Activated CD8-positive, alpha-beta memory T cell treated with anti-CD3 and anti-CD28 coated beads for 24 hours (primary cell): ENCODE data around the gene BRCC3.
A peak's percentile ranks its signal among the peaks of the same experiment; 100 is the strongest.
"Not testable (repeated sequence)": the region's sequence is repeated elsewhere in the genome, so short reads cannot be mapped to it uniquely, and the experiment has no call there.

Experiments used
- DNase-seq: peaks from one replicate; pipeline ENCODE4 v3.0.0-alpha.2; 2020

The BRCC3 gene

DNA sequence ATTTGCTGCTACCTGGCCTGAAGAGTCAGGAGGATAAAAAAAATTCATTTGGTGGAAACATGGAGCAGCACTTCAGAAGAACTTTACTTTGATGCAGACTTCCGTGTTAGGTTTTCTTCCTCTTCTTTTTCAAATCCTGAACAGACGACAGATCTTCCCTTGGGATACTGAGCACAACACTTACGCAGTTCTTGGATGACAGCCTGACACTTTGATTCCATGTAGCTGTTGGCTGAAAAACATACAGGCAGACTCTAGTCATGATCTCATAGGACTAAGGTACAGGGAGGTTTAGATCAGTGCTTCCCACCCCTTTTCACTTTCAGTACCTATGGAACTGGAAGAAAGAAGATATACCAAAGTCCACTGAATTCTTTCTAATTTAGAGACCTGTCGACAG, 9.5 kb upstream of the BRCC3 start:
- no peak for DNase-seq

DNA sequence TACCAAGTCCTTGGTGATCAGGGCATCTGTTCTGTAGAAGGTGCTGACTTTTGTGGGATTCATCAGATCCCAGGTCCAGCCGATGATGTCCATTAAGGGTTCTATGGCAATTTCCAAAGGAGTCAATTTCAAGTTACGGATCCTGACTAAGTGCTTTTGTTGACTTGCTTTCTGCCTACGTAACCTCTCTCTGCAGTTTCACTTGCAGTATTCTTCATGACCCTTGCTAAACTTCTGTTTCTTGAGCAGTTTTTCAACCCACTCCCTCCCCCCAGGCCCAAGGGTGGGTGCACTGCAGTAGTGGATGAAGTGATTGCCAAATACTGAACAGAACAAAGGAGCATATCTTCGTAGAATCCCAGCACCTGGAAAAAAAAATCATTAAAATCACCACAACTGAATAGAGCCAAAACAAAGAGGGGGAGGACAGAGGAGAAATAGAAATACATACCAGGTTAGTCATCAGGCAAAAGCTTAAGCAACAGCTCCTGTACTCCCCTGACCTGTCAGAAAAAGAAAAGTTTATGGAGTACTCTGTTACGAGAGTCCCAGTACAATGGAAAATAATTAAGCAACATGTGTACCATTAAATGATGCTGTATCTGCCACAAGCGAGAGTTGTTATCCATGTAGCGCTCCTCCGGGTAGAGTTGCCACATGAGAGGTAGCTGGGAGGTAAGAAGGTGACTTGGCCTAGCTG, 6.1 kb upstream of the BRCC3 start:
- no peak for DNase-seq

DNA sequence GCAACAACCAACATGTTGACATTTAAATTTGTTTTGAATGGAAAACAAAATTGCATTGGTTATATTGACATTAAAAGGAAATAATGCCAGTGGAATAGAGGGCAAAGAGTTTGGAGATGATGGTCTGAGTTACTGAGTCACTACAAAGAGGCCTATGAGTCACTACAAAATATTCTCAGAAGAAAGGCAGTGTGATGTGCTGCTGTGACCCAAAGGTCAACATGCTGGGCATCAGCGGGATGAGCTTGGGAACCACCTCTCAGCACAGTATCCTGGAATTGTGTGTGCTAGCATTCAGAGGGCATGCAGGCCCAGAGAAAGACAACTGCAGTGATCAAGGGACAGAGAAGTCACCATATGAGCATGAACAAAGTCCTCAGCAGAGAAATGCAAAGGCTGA, 3.1 kb upstream of the BRCC3 start:
- no peak for DNase-seq

DNA sequence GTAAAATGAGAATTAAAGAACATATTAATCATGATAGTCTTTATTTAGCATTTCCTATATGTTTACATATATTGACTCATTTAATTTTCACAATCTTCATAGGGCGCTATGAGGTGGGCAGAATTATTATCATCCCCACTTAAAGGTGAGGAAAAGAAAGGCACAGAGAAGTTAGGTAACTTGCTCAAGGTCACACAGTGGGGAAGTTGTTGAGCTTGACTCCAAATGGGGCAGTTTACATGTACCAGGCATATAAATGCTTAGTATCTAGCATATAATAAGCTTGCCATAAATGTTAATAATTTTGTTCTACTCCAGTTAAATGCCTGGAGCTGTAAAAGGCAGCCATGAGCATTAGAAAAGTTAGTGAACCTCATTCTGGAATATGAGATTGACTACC, 1.9 kb upstream of the BRCC3 start:
- no peak for DNase-seq

DNA sequence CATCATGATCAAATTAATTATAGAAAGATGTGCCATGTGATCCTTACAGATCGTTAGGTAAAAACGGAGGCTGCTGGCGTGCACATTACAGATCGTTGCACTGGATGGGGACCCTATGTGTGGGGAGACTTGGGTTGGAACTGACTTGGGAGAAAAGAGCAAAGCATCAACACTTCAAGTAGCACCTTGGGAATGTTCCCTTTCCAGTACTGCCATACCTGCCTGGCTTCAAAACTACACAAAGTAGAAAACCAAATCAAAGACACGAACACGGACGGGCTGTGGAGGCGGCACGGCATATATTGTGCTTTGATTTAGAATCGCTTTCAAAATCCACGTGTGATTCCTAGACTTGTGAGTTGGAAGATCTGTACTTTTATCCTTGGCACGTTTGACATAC, 1.3 kb upstream of the BRCC3 start:
- no peak for DNase-seq

DNA sequence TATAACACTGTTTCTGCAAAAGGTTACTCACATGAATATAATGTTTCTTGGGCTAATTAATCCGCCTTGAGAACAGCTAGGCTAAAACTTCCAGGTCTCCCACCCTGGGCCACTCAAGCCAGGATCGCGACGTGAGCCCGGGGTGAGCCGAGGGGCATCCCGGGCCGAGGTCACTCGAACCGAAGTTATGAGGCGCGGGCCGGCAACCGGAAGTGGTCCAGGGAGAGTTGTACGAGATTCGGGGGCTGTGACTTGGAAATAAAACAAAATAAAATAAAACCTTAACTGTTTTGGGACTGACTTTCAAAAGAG, 689 bp upstream of the BRCC3 start:
- no peak for DNase-seq

DNA sequence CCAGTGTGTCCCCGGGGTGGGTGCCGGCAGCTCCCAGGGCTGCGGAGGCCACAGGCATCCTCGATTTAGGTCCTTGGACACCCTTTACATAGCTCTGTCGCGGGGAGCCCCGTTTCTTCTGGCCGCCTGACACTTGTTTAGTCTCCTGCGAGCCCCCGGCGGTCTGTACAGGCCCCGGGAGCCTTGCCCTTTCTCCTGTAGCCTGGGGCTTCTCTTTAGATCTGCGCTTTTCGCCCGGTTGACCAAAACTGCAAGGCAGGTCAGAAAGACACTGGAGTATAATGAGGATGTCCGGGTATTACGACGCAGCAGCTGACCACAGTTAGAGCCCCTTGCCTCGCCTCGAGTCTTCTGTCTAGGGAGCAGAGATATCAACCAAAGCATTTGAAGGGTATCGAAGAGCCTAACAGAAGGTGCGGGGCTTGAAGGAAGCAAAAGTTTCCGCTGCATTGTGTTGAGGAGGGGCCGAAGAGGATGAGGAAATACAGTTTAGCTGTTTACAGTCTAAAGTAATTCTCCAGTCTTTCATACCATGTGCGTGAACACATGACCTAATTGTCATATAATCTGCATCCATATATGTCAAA, 479 bp downstream of the BRCC3 start:
- DNase-seq: no peak

DNA sequence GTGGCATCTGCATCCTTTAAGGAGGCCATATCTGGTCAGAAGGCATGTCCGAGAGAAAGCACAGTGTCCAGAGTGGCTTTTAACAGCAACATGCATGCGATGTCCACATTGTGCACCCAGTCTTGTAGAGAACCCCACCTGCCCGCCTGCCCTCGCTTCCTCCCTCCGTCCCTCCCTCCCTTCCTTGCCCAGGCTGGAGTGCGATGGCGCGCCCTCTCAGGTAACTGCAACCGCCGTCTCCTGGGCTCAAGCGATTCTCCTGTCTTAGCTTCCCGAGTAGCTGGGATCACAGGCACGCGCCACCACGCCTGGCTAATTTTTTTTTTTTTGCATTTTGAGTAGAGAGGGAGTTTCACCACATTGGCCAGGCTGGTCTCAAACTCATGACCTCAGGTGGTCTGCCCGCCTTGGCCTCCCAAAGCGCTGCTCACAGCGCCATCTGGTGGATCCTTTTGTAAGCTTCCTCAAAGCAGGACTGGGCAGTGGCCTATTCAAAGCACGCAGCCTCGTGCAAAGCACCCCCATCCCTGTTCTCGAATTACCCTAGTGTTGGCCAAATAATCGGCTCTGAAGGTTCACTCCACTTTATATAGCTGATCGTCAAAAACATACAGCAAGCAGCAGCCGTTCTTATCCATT, 15.0 kb downstream of the BRCC3 start:
- peak; percentile 69 for DNase-seq

DNA sequence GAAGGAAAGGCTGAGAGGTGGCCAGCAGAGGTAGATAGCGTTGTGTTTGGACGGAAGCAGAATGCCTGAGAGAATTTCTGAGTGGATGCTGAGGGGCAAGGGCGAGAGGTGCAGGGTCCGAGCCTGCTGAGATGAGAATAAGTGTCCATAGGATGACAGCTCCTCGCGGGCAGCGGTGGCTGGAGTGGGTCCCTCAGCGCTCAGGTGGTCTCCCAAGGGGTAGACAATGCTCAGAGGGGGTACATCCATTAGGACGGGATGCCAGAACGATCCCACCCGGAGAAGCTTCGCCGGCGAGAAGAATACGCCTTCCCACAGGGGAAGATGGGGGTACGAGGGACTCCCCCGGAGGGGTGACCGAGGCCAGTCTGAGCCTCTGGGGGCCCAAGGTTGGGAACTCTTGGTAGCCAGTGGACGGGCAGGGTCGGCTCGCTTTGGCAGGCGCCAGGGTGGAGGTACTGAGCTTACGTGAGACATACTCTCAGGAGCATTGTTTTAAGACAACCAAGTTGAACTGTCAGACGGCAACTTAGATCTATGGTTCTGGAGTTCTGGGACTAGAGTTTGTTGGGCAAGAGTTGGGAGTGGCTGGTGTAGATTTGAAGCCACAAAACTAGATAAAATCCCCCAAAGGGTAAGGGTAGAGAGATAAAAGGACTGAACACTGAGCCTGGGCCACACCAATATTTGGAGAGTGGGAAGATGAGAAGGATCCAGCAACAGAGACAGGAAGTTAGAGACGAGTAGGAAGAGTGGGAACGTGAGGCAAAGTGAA, 15.8 kb downstream of the BRCC3 start:
- DNase-seq: no peak

DNA sequence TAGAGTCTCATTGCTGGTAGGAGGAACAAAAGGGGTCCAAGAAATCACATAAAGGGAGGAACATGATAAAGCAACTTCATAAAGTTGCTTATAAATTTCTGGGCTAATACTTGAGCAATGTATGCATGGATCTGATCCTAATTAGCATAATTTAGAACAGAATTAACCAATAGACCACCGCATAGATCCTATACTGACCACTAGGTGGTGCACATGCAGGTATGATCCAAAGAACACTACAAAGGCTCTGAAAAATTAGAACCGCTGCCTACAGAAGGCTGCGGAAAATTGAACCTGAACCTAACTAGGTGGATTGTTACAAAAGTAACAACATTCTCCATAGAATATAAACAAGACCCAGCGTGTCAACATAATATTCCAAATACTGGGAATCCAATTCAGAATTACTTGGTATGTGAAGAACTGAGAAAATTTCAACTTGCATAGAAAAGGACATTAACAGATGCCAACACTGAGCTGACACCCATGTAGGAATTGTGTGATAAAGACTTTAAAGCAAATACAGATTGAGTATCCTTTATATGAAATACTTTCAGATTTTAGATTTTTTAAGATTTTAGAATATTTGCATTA, 23.3 kb downstream of the BRCC3 start:
- DNase-seq: no peak

DNA sequence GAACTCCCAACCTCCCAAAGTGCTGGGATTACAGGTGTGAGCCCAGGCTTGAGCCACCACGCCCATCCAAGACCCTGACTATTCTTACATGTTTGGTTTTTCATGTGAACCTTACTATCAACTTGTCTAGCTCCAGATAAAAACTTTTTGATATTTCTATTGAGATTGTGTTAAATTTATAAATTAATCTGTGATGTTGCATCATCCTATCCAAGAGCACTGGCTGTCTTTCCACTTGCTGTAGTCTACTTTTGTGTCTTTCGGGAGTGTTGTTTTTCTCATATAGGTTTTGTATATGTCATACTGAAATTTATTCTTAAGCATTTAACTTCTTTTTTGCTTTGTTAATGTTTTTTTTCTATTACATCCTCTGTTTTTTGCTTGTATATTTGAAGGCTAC, 34.6 kb downstream of the BRCC3 start:
- no peak for DNase-seq

DNA sequence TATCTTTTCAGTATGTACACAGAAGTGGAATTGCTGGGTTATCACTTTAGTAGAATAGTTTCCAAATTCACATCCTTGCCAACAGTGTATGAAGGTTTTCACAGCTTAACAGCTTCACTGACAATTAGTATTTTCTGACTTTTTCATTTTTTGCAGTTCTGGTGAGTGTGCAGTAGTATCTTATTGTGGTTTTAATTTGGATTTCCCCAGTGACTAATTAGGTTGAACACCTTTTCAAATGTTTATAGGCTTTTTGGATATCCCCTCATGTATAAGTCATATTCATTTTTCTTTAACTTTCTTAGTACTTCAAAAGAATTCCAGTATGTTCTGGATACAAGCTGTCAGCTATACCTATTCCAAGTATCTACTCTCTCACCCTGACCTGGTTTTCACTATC, 37.1 kb downstream of the BRCC3 start:
- DNase-seq: no peak

DNA sequence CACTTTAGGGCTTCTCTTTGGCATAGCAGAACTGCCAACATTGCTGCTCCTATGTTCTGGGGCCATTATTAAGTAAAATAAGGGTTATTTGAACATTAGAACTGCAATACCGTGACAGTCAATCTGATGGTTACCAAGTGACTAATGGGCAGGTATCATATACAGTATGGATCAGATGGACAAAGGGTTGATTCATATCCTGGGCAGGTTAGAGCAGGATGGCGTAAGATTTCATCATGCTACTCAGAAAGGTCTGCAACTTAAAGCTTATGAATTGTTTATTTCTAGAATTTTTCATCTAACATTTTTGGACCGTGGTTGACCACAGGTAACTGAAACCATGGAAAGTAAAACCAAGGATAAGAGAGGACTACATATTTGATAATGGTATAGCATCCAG, 40.9 kb downstream of the BRCC3 start:
- DNase-seq: no peak

DNA sequence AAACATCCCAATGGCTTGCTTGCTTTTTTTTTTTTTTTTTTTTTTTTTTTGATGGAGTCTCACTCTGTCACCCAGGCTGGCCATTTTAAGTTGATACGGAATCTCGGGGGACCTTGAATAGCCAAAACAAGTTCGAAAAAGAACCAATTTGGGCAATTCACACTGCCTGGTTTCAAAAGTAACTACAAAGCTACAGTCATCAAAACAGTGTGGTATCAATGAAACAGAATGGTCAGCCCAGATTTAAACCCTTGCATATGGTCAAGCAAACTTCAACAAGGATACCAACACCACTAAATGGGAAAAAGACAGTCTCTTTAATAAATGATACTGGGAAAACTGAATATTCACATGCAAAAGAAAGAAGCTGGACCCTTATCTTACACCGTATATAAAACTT, 41.8 kb downstream of the BRCC3 start:
- DNase-seq: no peak

DNA sequence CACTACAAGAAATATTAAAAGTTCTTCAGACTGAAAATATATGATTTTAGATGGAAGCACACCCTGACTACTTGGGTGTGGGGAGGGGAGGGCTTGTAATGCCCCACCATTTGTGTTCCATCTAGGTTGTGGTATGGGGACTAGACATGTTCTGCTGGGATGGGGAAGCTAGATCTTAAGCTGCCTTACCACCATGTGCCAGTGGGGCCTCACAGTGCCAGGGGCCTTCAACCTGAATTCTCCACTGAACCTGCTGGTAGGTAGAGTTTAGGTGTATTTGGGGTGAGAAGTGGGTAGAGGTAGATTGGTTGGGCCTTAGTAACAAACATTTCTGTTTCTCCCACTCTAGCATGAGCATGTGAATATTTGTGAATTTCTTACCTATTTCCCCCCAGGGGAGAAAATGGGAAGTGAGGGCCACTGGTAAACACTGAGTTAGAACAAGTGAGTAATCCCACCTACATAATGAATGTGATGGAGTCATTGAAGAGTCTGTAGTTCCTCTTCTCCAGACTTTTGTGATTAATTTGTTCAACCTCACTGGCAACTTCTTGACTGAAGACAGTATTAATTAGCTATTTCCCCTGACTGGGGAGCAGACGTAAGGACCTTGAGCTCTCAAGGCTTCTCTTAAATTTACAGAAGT, 44.0 kb downstream of the BRCC3 start:
- no peak for DNase-seq

DNA sequence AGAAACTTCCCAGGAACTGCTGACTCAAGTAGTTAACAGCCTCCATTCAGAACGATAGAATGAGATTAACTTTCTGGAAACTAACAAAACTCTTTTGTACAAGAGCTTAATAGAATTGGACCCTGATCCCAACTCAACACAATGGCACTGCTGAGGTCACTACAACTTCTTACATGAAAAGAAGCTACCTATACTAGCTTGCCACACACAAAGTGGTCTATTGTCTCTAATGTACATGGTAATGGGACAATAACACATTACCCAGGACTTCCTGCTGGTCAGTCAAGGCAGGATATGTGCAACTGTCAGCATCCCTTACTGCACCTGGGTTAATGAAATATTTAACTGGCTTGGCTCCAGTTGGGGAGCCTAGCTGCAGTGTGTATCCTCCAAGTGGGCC, 56.2 kb downstream of the BRCC3 start:
- DNase-seq: no peak

DNA sequence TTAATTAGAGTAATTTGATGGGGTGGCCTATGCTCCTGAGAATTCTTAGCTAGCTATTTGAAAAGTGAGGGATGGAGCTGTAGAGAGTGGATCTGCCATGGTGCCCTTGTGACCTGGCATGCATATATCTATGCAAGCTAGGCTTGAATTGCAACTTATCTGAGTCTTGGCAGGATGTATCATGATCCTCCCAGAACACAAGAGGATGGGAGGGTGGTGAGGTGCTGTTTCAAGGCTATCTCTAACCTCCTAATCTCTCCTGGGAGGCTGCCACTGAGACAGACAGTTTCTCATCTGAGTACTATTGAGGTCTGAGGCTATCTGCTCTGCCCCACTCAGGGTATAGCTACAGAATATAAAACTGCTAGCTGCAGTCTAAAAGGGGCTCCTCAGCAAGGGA, 56.6 kb downstream of the BRCC3 start:
- DNase-seq: no peak

DNA sequence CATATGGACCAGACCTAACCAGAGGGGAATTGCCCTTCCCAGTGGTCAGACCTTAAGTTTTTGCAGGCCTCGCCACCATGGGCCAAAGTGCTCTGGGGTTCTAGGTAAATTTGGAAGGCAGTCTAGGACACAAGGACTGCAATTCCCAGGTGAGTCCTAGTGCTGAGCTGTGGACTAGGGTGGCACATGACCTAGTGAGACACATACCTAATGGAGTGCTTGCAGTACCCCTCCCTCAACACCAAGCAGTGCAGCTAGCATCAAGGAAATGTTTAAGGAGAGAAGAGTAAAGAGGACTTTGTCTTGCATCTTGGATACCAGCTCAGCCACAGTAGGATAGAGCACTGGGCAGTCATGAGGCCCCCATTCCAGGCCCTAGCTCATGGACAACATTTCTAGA, 60.8 kb downstream of the BRCC3 start:
- no peak for DNase-seq

DNA sequence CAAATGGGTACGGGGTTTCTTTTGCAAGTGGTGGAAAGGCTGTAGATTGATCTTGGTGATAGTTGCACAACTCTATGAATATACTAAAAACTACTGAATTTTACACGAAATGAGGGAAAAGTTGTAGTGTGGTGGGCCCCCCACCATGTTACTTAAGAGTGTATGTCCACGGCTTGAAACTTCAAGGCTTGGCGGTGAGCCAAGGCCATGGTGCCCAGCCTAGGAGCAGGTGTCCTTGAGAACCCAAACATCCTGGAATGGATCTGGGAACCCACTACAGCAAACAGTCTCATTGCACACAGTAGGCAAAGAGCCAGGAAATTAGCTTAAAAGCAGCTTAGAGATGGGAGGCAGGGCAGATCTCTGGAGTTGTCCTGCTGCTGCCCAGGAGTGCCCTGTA, 62.9 kb downstream of the BRCC3 start:
- DNase-seq: no peak

DNA sequence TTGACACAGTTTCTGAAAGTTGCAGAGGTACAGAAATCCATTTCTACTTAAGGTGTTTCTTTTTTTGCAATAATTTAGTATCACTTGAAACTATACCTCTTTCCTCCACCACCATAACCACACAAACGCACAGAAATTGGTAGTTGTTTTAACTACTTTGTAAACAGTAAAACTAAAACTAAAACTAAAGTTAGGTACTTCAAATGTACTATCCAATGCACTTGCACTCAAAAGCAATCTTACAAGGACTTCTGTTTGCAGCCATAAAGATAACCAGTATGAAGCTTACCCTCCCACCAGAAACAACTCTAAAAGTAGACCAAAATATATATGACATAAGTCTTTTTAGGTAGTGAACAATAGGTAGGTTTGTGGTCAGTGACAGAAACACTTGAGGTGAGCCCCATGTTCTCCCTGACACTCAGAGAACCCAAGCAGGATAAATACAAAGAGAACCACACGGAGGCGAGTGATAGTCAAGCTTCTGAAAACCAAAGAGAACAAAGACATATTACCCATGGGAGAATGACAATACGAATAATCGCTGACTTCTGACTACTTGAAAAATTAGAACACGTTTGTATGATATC, 72.7 kb downstream of the BRCC3 start:
- no peak for DNase-seq

DNA sequence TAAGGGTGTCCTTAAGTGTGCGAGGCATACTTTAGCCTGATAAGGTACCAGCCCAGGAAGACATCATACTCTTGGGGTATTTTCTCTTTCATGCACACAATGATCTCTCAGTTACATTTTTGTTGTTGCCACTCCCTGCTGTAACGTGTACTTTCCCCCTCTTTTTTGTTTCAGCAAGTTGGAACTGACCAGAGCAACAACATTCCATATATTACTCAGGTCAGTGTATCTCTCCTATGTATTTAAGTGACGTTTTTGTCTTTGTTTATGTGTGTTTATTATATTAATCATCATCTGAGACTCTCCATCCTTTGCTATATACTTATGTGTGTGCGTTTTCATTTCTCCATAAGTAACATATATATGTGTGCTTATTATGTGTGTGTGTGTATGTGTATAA, 73.6 kb downstream of the BRCC3 start:
- no peak for DNase-seq

DNA sequence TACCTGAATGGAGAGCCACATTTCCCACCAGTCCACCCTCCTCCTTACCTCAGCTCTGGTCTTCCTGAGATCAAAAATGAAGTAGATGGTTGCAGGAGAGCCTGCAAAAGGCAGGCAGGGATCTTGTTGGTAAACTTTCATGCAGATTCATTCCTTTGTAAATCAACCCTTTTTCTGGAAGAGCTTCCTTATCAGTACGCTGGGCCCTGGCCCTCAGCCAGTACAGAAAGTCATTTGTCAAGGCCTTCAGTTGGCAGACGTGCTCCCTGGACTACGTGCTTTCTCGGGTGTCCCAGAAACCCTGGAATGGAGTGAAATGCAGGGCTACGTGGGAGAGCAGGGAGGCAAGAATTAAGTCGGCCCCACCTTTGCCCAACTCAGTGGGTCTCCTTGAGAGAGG, 76.3 kb downstream of the BRCC3 start:
- DNase-seq: not testable (repeated sequence)

DNA sequence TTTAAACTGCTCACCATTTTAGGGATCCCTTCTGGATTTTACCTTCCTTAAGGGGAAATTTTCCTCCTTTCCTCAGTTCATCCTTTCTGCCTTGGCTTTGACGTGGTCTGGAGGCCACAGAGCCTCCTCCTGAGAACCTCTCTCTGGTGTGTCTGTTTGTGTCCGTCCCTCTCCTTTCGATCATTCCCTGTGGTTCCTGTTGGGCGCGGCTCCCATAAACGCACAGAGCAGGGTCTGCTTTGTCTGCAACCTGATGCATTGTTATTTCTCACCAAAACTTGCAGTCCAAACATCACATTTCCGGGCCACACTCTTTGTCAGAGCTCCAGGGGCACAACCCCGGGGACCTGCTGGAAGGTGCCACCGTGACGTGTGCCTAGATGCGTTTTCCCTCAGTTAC, 76.9 kb downstream of the BRCC3 start:
- DNase-seq: not testable (repeated sequence)
